ENCODE results near the gene INPP4B. TPM values are rescaled to one million over a fixed set of nuclear protein-coding genes. Genes with fewer than 3 reads are reported as not detected.

The INPP4B gene
- total and polyA plus RNA-seq, 2 of the 4 experiments (the other 2 are of a cell fraction): 1.8 to 14.0 TPM

DNA sequence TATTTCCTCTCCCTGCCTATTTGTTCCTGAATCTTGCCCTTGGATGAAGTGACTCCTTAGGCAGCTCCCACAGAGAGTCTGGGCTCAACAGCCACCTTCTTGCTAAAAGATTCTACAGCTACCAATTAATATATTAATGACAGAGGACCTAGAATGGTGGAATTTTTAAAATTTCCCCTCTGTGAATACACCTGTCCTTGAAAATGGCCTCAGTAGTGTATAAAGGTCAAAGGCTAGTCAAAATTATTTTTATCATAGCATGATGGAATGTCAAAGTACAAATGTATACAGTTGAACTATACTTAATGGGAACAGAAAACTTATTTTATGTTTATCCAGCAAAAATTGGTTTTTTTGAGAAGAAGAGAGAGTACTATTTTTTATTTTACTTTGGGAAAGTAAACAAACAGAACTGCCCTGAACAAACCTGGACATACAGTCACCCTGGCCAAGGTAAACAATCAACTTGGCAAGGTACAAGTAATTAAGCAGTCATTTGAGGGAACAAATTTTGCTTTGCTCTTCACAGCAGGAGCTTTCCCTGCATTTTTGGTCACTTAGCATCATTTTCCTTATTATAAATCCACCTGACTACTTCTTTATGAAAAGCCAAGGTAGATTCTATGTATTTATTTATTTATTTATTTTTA is 250.8 kb downstream of the INPP4B start:
- Histone ChIP-seq H3K4me2 (ENCODE audit: low read depth, low read length) (no peak overlapping the region), H3K18ac (ENCODE audit: low read depth, low read length) (no peak overlapping the region), H3K9me1 (ENCODE audit: insufficient read depth, low read length) (no peaks in the 10 kb centered on the region), H3K9me3 (ENCODE audit: control insufficient read depth, insufficient read depth, low read length) (no peaks in the 10 kb centered on the region), H2AK9ac (replicated peaks; ENCODE audit: low read depth, low read length, poor library complexity) (no peak overlapping the region), H3K79me1 (ENCODE audit: low read depth in 1 of 2, low read length in 2 of 2) (no peaks in the 10 kb centered on the region), H4K8ac (ENCODE audit: low read depth in 2 of 2, low read length in 2 of 2) (no peak overlapping the region), H3K4ac (ENCODE audit: low read depth, low read length) (no peak overlapping the region), H3K9ac (ENCODE audit: low read depth, low read length) (no peak overlapping the region), H2BK120ac (ENCODE audit: low read depth, low read length) (no peak overlapping the region), H4K5ac (ENCODE audit: low read depth, low read length) (no peak overlapping the region), H4K20me1 (ENCODE audit: insufficient read depth, low read length) (no peaks in the 10 kb centered on the region), H3K4me1 (ENCODE audit: control insufficient read depth, insufficient read depth, low read length) (no peaks in the 10 kb centered on the region), H4K91ac (ENCODE audit: insufficient read depth, low read depth, low read length) (no peak overlapping the region), H3K56ac (ENCODE audit: extremely low read depth, insufficient read depth, low read length) (no peak overlapping the region), H3K23ac (ENCODE audit: low read depth, low read length) (no peak overlapping the region), H2BK15ac (ENCODE audit: low read depth, low read length) (no peak overlapping the region), H2AFZ (replicated peaks; ENCODE audit: low read length, poor library complexity) (no peak overlapping the region), H3K27me3 (ENCODE audit: control insufficient read depth, insufficient read depth, low read length) (no peaks in the 10 kb centered on the region), H3K14ac (replicated peaks; ENCODE audit: low read depth, low read length) (no peak overlapping the region), H3K36me3 (ENCODE audit: control insufficient read depth, insufficient read depth, low read length) (no peaks in the 10 kb centered on the region), H2BK5ac (ENCODE audit: low read depth, low read length, poor library complexity, severe bottlenecking) (no peak overlapping the region), H2BK20ac (ENCODE audit: low read depth, low read length) (no peak overlapping the region), H3K27ac (ENCODE audit: insufficient read depth, low read length) (no peak overlapping the region), H3K4me3 (ENCODE audit: insufficient read depth, low read depth, low read length) (no peak overlapping the region), H2AK5ac (ENCODE audit: low read depth, low read length) (no peak overlapping the region)
- TF ChIP-seq MAFK (IDR thresholded peaks at IDR 0.05; ENCODE audit: low read depth, low read length) (no peak), CHD1 (IDR thresholded peaks at IDR 0.05; ENCODE audit: low read depth, low read length) (no peak), RFX5 (IDR thresholded peaks at IDR 0.05; ENCODE audit: low read depth, low read length) (no peak), MAZ (IDR thresholded peaks at IDR 0.05; ENCODE audit: borderline replicate concordance, low read depth, low read length) (no peak), MXI1 (IDR thresholded peaks at IDR 0.05; ENCODE audit: borderline replicate concordance, low read depth, low read length) (no peak)
- TF ChIP-seq, protein P1, sequence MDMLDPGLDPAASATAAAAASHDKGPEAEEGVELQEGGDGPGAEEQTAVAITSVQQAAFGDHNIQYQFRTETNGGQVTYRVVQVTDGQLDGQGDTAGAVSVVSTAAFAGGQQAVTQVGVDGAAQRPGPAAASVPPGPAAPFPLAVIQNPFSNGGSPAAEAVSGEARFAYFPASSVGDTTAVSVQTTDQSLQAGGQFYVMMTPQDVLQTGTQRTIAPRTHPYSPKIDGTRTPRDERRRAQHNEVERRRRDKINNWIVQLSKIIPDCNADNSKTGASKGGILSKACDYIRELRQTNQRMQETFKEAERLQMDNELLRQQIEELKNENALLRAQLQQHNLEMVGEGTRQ (IDR thresholded peaks at IDR 0.05; ENCODE audit: low read depth, low read length): no peak
- CTCF ChIA-PET: no interaction called here
- dilution Hi-C loops (cut with HindIII; ENCODE audit: low sequenced_read_pairs, unreplicated experiment): no loop called here
- DNase-seq: no peak
- in situ Hi-C loops (cut with MboI; ENCODE audit: low sequenced_read_pairs): no loop called here
- intact Hi-C loops (cut with micrococcal nuclease): no loop called here
- no TSS peak for BruUV-seq (replicated peaks)
- ATAC-seq (ENCODE audit: low read depth): no peak
- POLR2A ChIA-PET (ENCODE audit: unreplicated experiment): no interaction called here
